GM08714 (cell line): Measurements from ENCODE around the gene RIMBP2.
"Not testable (repeated sequence)": the region's sequence is repeated elsewhere in the genome, so short reads cannot be mapped to it uniquely, and the experiment has no call there.

Source experiments
- H3K4me3 ChIP-seq: fragments of 200-500 bp; sonication (Bioruptor generic); 2 replicates; pipeline ENCODE4 v1.5.1; 2014; ENCODE audit warnings: mild to moderate bottlenecking, low read length, inconsistent platforms
- ZNF274 ChIP-seq: IDR thresholded peaks from 2 replicates; pipeline ENCODE4 v1.6.1; 2012; ENCODE audit warnings: mild to moderate bottlenecking, low read depth, low read length

RIMBP2 gene

DNA sequence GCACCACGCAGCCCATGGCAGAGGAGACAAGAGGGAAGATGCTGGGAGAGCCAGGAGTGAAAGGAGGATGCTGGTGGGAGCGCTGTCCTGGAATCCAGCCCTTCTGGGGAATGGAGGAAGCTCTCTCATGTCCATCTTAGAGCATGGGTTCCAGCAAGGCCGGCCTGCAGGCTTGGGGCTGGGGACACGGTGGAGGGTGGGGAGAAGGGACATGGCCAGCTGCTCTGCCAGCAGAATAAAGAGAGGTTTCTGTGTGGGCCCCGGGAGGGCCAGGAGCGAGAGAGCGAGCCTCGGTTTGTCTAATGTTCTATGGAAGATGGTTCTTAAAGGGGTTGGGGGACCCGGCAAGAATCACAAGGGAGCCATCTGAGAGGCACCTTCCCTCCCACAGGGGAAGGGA, 60.2 kb downstream of the RIMBP2 start:
- no peak overlapping the region for H3K4me3 ChIP-seq
- TF ChIP-seq ZNF274: no peak

DNA sequence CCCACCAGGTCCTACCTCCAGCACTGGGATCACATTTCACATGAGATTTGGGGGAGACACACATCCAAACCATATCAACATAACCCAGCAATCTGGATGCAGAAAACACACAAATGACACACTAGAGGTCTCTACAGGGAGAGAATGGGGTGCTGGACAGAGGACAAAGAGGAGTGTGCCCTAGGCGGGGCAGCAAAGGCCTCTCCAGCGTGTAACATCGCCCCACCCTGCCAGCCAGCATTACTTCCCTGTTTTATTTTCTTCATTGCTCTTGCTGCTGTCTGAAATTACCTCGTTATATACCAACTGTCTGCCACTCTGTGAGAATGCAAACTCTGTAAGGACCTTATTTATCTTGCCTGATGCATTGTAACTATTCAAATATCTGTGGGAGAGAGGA, 61.1 kb downstream of the RIMBP2 start:
- TF ChIP-seq ZNF274: no peak
- no peak overlapping the region for H3K4me3 ChIP-seq

DNA sequence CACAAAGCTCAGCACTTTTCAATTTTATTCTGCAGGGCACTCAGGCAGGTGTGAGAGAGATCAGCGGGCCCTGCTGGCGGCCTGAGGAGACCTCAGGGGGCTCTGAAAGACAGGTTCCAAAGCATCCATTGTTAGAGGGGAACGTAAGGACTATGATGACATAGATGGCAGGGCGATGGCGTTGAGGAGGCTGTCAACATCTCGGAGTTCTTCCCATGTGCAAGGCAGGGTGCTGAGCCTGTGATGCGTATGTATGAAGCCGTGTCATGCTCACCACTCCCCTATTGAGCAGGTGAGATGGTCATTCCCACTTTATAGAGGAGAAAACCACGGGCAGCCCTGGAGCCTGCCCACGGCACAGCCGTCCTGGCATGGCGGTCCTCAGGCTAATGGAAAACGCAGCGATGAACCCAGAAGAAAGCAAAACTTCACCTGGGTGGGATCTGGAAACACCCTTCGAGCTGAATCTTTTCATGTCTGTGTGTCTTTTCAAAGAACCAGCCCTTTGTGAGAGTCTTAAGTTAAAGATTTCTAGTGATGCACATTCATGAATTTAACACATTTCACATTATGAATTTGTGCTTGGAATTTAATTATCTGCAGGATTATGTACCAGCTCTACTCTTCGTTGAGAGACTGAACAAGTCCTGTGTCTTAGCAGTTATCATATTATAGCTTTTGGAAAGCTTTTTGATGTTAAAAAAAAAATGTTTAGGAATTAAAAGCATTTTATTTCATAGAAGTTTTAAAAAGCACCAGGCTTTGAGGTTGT, 64.7 kb downstream of the RIMBP2 start:
- TF ChIP-seq ZNF274: no peak
- no peak overlapping the region for H3K4me3 ChIP-seq

DNA sequence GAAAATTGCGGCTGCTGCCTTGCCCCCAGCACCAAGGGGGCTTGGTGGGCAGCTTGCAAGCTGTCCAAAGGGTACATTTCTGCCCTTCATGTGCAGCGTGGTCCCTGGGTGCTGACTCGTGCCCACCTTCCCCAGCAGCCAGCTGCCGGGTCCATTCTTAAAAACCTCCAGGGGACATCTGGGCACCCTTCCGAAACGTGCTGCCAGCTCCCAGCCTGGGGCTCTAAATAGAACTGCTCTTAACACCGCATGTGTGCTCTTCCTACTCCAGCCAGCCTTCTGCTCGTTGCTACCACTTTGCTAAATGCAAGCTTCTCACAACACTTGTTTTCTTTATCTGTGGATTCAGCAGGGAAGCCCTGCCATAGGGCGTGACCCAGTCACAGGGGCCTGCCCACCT, 66.0 kb downstream of the RIMBP2 start:
- TF ChIP-seq ZNF274: no peak
- H3K4me3 ChIP-seq: no peak overlapping the region

DNA sequence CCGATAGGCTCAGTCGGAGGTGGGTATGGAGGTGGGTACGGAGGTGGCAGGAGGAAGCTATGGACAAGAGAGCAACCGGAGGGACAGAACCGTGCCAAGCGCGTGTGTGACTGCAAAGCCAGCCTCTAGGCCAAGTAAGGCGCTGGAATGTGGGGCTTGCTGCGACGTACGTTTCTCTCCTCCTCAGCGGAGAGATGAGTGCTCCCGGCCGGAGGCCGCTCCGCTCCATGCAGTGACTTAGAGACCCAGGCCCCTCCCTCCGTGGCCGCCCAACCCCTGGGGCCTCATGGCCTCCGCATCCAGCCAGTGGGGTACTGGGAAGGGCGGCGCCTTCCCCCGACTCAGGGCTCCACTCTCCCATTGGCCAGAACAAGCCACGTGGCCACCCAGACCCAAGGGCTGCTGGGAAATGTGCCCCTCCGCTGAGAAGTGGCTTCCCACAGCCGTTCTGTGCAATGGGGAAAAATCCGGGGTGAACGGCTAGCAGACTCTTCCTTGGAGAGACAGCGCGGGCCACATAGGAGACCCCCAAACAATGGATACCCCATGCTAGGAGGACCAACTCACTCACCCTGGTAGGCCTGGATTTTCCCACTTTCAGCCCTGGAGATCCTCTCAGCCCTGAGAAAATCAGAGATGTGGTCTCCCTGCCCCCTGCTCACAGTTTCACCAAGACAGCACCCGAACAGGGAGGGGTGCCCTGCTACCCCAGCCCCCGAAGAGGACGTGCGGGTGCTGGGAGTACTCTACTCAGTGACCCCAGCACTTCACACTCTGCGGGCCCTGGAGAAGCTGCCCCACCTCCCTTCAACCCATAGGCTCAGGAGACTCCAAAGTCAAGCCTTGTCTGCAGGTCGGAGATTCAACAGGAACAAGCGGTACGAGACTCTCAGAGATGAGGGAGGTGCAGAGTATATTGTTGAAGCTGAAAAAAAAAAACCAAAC, 66.7 kb downstream of the RIMBP2 start:
- no peak for TF ChIP-seq ZNF274
- no peak overlapping the region for H3K4me3 ChIP-seq

DNA sequence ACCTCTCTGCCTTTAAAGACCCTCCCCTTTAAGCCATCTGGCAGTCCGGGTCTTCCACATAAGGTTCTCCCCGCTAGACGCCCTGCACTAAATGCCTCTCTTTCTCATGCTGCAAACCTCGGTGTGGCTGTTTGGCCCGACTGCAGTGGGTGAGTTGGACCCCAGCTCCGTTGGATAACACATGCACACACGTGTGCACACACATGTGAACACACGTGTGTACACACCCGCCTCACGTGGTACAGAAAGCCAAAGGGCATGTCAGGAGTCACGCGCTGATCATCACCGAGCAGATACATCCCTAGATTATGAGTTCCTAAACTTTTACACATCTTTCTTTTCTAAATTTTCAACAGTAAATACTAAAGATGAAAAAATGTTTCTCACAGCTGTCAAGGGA, 68.3 kb downstream of the RIMBP2 start:
- TF ChIP-seq ZNF274: no peak
- no peak overlapping the region for H3K4me3 ChIP-seq

DNA sequence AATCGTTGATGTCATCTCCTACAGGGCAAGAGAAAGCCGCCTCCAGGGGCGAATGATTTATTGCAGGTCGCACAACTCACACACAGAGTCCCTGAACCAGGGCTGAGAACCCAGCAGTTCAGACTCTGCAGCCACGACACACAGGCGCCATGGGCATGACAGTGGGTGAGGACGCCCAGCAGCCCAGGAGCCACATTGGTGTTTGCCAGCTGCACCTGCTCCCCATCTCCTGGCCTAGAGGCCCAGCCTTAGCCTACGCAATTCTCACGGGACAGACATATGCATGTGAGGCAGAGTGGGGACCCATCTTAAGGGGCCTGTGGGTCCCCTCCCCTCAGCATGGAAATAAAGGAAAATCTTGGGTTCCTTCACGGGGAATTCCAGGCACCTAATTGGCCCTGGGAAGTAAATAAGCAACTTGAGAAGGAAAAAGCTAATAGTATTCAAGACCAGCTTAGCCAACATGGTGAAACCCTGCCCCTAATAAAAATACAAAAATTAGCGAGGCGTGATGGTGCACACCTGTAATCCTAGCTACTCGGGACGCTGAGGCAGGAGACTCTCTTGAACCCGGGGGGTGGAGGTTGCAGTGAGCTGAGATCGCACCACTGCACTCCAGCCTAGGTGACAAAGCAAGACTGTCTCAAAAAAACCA, 69.3 kb downstream of the RIMBP2 start:
- no peak for TF ChIP-seq ZNF274
- H3K4me3 ChIP-seq: no peak overlapping the region

DNA sequence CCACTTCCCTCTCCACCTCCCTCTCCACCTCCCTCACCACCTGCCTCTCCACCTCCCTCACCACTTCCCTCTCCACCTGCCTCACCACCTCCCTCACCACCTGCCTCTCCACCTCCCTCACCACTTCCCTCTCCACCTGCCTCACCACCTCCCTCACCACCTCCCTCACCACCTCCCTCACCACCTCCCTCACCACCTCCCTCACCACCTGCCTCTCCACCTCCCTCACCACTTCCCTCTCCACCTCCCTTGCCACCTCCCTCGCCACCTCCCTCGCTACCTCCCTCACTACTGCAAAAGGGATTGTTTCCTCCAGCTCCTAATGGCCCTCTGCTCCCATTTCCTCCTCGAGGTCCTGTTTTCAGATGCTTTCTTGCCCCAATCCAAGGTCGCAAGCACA, 69.9 kb downstream of the RIMBP2 start:
- H3K4me3 ChIP-seq: not testable (repeated sequence)

DNA sequence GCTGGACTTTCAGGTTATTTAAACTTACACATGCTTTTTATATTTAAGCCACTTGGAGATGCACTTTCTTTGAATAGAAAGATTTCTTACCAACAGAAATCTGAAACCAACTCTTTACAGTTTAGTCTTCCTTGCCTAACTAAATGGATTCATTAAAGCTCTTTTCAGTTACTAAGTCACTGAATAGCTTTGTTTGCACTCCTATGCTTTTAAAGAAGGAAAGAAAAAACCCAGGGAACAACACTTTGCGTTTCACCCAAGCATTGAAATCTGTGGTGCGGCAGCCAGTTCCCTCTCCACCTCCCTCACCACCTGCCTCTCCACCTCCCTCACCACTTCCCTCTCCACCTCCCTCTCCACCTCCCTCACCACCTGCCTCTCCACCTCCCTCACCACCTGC, 70.3 kb downstream of the RIMBP2 start:
- H3K4me3 ChIP-seq: no peak overlapping the region
- TF ChIP-seq ZNF274: no peak

DNA sequence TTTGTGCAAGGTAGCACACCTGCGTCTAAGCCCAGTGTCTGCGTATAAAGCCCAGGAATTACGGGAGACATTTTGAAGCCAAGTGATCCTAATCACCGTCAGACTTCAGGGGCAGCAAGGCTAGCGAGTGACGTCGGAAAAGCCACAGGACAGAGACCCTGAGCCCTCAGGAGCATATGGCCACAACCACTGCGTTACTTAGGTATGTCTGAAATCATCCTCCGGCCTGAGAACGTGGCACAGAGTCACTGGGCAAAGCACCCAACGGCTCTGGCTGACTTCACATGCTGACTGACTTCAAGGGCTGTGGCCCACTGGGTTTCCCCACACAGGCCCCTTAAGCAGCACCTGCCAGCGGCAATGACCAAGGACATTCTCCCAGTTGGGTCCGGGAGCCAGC, 71.5 kb downstream of the RIMBP2 start:
- H3K4me3 ChIP-seq: no peak overlapping the region
- TF ChIP-seq ZNF274: no peak

DNA sequence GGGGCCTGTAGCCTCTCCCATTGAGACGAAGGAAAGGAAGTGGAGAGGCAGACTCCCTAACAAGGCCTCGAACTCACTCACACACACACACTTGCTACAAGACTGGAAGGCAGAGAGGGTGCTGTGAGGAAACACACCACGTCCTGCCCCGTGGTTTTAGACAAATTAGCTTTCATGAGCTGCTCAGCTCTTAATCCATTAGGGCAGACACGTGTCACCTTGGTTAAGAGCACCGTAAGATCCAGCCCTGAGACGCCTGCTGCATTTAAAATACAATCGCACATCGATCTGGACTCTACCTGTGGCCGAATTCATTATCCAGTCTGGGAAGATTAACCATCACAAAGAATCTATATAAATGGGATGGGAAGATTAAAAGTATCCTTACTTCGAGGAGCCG, 72.0 kb downstream of the RIMBP2 start:
- TF ChIP-seq ZNF274: no peak
- no peak overlapping the region for H3K4me3 ChIP-seq

DNA sequence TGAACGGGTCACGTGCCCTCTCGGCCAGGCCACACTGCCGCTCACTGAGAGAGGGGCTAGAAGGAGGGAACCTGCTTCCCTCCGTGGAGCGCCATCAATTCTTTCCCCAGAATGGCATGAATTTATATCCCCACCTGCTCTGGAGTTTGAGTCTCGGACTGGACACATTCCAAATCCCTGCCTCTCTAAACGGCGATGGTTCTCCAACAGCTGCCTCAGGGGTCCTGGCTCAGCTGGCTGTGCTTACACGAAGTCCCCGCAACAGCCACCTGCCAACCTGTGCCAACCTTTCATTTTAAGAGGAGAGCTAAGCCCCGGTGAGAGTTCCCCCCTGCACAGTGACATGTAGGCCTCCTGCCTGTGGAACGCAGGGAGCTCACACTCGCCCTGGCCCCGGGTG, 73.2 kb downstream of the RIMBP2 start:
- no peak overlapping the region for H3K4me3 ChIP-seq
- TF ChIP-seq ZNF274: no peak

DNA sequence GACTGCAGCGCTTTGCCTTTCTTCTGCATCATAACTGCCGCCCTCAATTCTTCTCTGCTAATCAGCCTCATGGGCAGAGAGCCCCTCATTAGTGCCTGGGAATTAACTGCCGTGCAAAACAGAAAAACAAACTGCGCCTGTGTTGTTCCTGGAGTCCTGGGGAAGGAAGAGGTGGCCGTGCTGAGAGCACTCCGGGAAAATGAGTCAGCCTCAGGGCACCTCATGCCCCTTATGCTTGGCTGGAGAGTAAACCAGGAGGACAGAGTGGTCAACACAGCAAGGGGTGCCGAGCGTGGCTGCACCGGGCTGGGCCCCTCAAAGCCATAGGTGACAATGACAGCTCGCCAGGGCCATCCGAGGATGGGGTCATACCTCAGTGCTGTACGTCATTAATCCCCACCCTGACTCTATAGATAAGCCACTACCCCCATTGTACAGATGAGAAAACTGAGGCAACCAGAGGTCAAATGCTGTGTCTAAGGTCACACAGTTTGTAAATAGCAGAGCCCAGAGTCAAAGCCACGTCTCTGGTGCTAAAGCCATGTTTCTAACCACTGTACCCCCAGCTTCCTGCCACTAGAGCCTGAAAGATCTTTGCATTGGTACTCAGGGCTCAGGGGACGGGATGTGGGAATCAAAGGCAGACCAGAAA, 74.4 kb downstream of the RIMBP2 start:
- no peak for TF ChIP-seq ZNF274

DNA sequence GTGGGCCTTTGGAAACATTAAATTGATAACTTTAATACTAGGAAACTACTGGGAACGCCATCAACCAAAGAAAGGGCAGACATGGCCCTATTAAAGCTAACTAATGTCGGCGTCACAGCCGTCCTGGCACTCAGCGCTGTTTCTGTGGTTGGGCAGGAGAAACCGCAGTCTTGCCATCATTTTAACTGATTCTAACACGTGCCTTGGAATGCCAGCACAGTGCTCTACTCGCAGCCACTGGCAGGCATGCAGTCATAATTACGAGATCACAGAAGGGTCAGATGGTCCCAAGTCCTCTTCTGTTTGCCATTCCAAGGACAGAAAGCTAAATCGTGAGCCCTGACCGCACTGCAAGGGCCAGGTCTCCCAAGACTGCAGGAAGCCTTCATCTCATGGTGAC, 75.2 kb downstream of the RIMBP2 start:
- H3K4me3 ChIP-seq: no peak overlapping the region
- TF ChIP-seq ZNF274: no peak

More for the DNA sequence above, 74.4 kb downstream of the RIMBP2 start:
- no peak overlapping the region for H3K4me3 ChIP-seq
